EL (cell line): Measurements from ENCODE around the gene ENSA.
"Not testable (repeated sequence)": the region's sequence is repeated elsewhere in the genome, so short reads cannot be mapped to it uniquely, and the experiment has no call there.

Experiments
- DNase-seq: peaks from one replicate; pipeline ENCODE4 v3.0.0-alpha.2; 2016

The ENSA gene, protein sequence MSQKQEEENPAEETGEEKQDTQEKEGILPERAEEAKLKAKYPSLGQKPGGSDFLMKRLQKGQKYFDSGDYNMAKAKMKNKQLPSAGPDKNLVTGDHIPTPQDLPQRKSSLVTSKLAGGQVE

GRCh38 chr1:150629115-150629928, at the start of gene ENSA:
TSS of gene ENSA (minus strand) at chr1:150629612. CDS start at chr1:150629470, 142 bp downstream.
- DNase-seq = peak; percentile 100

DNA sequence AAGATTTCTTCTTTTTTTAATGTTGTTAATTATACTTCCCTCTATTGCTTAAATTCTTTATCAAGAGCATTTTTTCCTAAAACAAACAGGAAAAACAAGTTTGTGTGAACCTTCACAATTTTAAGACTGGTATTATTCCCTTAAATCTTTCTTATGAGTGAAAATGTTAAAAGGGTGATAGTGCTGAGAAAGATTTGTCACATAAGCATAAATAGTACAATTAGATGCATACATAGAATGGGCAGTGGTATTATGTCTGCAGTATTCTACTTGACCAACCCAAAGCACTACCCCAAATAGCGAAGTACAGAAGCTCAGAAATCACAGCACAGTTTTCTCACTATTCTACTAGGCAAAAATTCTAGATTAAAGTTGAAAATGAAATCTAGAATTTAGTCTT, 49.6 kb upstream of the ENSA start:
- no peak for DNase-seq

DNA sequence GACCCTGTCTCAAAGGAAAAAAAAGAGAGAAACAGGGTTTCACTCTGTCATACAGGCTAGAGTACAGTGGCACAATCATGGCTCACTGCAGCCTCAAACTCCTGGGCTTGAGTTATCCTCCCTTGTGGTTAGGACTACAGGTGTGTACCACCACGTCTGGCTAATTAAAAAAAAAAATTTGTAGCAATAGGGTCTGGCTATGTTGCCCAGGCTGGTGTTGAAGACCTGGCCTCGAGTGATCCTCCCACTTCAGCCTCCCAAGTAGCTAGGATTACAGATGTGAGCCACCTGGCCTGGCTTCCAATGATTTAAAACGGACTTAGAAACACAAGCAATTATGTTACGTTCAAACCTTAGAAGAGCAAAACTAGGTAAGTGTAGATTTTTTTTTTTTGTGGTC, 45.5 kb upstream of the ENSA start:
- no peak for DNase-seq

DNA sequence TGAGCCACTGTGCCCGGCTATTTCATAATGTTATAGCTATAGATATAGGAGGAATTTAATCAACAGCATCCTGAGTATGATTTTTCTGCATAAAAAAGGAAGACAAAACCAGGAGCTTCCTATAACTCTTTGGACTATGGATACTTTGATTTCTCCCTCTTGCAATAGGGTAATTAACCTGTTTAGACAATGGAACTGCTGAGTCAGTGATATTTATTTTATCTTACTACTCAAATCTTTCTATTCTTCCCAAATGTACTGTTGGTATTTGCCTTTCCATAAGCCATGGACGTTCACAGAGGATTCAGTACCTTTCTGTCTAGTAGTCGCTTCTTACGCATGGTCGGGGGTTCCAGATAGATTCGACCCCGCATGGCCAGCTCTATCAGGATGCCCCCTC, 33.9 kb upstream of the ENSA start:
- DNase-seq = no peak

- no peak for DNase-seq
Observed at GRCh38 chr1:150662811-150663210, 33.4 kb upstream of the ENSA start.

DNA sequence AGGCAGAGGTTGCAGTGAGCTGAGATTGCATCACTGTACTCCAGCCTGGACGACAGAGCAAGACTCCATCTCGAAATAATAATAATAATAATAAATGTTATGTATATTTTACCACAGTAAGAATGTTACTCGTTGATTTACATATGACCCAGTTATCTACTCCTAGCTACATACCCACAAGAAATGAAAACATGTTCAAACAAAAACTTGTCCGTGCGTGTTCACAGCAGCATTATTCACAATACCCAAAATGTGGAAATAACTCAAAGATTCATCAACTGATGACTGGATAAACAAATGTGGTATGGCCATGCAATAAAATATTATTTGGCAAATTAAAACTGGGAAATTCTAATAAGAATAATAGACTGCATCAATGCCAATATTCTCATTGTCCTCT, 31.7 kb upstream of the ENSA start:
- DNase-seq = no peak

- DNase-seq = no peak
Observed at GRCh38 chr1:150660584-150660983, 31.2 kb upstream of the ENSA start.

GRCh38 chr1:150657064-150657463, 27.7 kb upstream of the ENSA start:
- DNase-seq = not testable (repeated sequence)

DNA sequence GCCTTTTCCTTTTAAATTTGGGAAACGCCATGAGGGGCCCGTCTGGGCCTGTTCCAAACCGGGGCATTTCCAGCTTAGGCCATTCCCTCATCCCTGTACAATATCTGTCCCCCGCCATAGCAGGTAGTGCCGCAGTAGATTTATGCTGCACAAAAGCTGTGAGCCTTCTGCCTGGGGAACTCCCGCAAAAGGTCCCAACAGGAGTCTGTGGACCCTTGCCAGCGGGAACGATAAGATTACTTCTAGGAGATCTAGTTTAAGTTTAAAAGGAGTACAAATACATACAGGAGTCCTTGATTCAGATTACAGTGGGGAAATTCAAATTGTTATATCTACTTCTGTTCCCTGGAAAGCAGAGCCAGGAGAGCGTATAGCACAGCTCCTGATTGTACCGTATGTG, 25.2 kb upstream of the ENSA start:
- DNase-seq = not testable (repeated sequence)

DNA sequence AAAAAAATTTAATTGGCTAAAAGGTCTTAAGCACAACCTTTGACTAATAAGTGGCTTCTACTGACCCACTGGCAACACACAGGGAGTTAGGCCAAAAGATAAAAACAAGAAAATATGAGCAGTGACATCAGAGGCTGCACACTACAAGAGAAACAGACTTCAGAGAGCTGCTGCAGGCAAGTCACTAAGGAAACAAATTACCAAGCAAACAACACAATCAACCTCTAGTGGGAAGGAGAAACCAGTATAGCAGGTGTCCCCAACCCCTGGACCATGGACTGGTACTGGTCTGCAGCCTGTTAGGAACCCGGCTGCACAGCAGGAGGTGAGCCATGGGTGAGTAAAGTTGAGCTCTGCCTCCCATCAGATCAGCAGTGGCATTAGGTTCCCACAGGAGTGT, 20.8 kb upstream of the ENSA start:
- no peak for DNase-seq

GRCh38 chr1:150649441-150650075, 20.1 kb upstream of the ENSA start:
- DNase-seq = no peak

DNA sequence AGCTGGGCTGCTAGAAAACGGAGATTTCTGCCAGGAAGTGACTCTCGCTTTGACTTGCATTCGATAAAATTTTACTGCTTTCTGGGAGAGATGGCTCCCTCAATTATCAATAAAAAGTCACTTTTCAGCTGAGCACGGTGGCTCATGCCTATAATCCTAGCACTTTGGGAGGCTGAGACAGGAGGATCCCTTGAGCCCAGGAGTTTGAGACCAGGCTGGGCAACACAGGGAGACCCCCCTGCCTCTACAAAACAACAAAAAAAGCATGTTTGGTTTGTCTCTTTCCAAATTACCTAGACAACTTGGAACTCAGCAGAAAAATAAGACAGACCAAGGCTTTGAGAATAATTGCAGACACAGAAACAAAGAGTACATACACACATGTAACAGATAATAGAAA, 12.9 kb upstream of the ENSA start:
- DNase-seq = no peak

- not testable (repeated sequence) for DNase-seq
Observed at GRCh38 chr1:150641126-150641815, 11.9 kb upstream of the ENSA start.

GRCh38 chr1:150638430-150638829, 9.0 kb upstream of the ENSA start:
- not testable (repeated sequence) for DNase-seq

DNA sequence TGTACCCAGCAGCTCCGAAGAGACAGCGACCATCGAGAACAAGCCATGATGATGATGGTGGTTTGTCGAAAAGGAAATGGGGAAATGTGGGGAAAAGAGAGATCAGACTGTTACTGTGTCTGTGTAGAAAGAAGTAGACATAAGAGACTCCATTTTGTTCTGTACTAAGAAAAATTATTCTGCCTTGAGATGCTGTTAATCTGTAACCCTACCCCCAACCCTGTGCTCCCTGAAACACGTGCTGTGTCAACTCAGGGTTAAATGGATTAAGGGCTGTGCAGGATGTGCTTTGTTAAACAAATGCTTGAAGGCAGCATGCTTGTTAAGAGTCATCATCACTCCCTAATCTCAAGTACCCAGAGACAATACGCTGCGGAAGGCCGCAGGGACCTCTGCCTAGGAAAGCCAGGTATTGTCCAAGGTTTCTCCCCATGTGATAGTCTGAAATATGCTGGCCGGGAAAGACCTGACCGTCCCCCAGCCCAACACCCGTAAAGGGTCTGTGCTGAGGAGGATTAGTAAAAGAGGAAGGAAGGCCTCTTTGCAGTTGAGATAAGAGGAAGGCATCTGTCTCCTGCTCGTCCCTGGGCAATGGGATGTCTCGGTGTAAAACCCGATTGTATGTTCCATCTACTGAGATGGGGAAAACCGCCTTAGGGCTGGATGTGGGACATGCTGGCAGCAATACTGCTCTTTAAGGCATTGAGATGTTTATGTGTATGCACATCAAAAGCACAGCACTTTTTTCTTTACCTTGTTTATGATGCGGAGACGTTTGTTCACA, 5.6 kb upstream of the ENSA start:
- DNase-seq = not testable (repeated sequence)

GRCh38 chr1:150628766-150629114, 672 bp downstream of the ENSA start:
- no peak for DNase-seq

- DNase-seq = no peak
Observed at GRCh38 chr1:150627826-150628410, 1.5 kb downstream of the ENSA start.

GRCh38 chr1:150626150-150626549, 3.3 kb downstream of the ENSA start:
- DNase-seq = no peak

- not testable (repeated sequence) for DNase-seq
Observed at GRCh38 chr1:150624546-150624945, 4.9 kb downstream of the ENSA start.

DNA sequence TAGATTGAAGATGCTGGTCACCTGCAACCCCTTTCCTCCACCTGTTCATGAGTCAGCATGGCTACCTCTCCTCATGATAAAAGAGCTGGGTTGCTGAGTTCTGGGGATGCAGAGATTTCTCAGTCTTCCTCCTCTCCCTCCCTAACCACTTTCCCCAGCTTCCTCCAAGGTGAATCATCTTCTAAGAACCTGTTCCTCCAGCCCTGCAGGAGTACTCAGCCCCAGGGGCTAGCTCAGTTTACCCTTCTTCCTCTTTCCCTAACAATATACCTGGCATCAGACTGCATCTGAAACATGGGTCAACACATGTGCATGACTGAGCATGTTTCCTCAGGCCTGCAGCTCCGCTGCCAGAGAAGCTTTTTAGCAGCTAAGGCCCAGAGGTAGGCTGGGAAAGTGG, 5.3 kb downstream of the ENSA start:
- not testable (repeated sequence) for DNase-seq

GRCh38 chr1:150622303-150622975, 7.0 kb downstream of the ENSA start:
- DNase-seq = no peak
